Measurements from ENCODE around the gene TSPAN15.

The TSPAN15 gene

GRCh38 chr10:69466158-69466490 lies 14.9 kb downstream of the TSPAN15 start:
- DNase-seq (ENCODE audit: low read depth in 2 of 2), result no peak

DNA sequence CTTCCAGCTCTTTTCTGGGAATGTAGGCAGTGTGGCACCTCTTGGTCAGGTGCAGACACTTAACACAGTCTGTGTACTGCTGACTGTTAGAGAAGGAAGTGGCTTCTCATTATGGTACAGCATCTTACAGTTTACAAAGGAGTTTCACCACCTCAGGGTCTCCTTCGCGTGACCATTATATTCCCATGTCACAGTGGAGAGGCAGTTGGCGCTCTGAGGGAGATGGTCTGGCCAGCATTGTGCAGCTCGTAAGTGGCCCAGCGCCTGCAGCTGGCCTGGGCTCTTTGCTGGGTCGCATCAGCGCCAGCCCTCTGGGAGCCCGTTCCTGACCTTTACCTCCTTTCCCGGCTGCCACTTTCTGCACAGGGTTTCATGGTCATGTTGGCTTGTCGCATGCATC lies 15.4 kb downstream of the TSPAN15 start:
- no peak for DNase-seq (ENCODE audit: low read depth in 2 of 2)

- no peak for DNase-seq (ENCODE audit: low read depth in 2 of 2)
These were observed 16.9 kb downstream of the TSPAN15 start for GRCh38 chr10:69467928-69468750.

DNA sequence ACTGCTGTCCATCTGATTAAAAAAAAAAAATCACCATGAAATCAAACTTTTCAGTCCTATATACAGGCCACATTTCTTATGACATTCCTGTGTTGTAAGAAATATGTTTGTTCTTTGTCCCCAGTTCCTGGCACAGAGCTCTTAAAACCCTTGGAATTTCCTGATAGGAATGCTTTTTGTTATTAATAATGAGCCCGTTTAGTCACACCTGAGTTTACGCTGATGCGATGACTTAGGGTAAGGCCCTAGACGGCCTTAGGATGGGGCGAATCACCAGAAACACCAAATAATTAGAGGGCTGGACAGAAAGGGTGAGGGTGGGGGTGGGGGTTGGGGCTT lies 17.5 kb downstream of the TSPAN15 start:
- no peak for DNase-seq (ENCODE audit: low read depth in 2 of 2)

DNA sequence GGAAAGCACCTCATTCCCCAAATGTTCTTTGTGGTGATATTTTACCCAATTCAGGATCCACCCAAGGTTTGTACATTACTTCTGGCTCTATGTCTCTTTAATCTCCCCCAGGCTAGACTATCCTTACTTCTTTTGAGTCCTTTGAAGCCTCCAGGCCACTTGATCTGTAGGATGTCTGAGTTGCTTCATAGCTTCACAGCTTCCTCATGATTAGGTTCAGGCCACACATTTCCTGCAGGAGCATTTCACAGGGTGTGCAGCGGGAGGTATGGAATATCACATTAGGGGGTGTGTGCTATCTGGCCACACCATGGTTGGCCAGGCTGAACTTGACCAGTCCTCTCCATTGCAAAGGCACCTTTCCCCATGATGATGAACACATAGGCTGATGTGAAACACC lies 18.7 kb downstream of the TSPAN15 start:
- DNase-seq (ENCODE audit: low read depth in 2 of 2), result no peak

DNA sequence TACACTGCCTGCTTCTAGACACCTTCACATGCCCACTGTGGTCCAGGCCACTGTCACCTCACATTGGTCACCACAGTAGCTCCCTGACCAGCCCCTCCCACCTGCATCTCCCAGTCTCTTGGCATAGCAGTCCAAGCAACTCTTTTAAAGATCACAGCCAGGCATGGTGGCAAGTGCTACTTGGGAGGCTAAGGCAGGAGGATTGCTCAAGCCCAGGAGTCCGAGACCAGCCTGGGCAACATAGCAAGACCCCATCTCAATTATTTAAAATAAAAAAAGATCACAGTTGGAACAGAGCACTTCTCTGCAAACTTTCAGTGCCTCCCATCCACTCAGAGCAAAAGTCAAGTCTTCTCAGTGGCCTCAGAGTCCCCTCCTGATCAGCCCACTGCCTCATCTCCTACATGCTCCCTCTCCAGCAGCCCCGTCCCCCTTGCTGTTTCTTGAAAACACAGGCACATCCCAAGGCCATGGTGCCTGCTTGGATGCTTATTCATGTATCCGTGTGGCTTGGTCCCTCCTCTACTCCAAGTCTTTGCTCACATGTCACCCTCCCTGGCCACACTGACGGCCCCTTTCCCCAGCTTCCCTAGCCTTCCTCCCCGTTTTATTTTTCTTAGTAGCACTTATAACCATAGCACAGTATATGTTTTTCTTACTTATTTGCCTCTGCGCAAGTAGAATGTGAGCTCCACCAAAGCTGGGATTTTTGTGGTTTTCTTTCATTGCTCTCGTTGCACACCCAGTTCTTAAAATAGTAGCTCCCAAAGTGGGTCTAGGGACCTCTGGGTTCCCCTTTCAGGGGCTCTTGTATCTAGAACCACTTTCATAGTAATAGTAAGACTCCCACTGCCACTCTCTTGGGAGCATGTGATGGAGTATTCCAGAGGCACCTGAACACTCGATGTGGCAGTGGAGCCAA lies 19.5 kb downstream of the TSPAN15 start:
- no peak for DNase-seq (ENCODE audit: low read depth in 2 of 2)

GRCh38 chr10:69472142-69472541 lies 20.9 kb downstream of the TSPAN15 start:
- no peak for DNase-seq (ENCODE audit: low read depth in 2 of 2)

GRCh38 chr10:69472544-69472943 lies 21.3 kb downstream of the TSPAN15 start:
- DNase-seq (ENCODE audit: low read depth in 2 of 2), result no peak

GRCh38 chr10:69473304-69473990 lies 22.2 kb downstream of the TSPAN15 start:
- no peak for DNase-seq (ENCODE audit: low read depth in 2 of 2)

DNA sequence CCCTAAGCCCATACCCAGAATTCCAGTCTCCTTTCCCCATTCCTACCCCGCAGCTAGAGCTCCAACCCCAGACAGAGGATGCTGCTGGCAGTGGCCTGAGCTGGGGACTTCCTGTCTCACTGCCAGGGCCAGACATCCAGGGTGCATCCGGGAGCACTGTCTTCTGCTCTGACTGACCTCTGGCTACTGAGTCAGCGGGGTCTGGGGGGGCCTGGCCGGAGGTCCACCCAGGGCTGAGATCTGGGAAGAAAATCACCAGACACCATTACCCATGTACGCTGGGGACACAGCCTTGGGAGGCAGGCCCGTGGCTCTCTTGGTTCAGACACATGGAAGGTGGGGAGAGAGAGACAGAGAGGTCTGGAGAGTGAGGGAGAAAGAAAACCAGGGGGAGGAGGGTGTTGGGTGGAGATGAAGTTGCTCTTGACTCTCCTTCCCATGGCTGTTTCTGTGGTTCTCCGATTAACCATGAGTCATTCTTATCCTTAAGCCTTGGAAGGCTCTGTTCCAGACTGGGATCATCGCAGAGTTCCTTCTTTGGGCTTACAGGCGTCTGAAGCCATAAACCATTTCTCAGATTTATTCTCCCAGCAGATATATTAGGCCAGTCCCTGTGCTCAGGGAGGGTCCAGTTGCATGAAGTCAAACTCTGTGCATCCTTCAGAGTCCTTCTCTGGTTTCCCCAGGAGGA lies 23.6 kb downstream of the TSPAN15 start:
- peak; percentile 66 to 70 for DNase-seq (ENCODE audit: low read depth in 2 of 2)

DNA sequence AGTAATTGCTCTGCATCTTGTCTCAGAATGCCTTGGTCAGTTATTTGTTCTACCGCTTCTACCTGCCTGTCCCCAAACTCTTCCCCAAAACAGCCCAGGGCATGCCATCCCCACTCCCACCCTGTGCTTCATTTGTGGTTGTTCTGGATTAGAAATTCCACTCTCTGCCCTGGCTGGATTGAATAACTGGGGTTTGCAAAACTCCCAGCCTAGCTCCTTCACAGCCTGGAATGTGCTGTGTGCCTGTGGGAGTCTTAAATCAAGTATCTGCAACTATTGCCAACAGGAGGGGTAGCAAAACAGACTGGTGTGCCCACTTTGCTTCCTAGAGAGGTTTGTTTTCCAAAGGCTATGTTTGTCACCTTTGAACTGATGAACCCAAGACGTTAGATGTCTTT lies 24.2 kb downstream of the TSPAN15 start:
- DNase-seq (ENCODE audit: low read depth in 2 of 2), result peak in 1 of 2 experiments; percentile 21

- DNase-seq (ENCODE audit: low read depth in 2 of 2), result no peak
These were observed 26.8 kb downstream of the TSPAN15 start for GRCh38 chr10:69477968-69478597.

DNA sequence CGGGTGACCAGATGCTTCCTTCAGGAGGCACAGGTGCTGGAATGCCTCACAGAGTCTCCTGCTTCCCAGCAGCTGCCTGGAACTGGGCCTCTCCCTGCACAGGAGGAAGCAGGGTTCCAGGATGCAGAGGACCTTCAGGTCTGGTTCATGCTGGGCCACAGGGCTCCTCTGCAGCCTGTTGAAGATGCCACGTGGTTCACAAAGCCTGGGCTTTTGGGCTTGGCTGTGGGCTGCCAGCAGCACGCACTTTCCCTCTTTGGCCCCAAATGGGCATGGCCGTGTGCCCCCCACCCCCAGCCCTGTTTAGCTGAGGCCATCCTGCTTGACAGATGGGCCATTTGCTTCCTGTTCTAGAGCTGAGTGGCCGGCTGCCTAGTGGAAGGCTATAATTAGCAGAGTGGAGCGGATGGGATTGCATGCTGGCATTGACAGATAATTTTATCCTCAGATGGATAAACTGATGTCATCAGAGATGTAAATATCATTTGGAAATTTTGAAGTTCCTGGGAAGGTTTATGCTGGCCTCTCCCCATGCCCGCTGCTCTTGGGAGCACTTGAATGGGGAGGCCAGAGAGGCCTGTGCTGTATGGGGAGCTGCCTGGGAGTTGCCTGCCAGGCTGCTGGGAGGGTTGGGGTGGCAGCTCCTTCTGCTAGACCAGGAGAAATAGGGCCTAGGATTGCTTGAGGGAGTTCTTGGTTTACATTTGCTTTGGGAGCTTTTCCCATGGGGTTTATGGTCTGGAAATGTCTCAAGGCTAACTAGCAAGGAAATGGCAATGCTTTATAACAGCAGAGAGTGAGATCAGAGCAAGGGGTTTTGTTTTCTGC lies 28.2 kb downstream of the TSPAN15 start:
- DNase-seq (ENCODE audit: low read depth in 2 of 2), result peak in 1 of 2 experiments; percentile 8

DNA sequence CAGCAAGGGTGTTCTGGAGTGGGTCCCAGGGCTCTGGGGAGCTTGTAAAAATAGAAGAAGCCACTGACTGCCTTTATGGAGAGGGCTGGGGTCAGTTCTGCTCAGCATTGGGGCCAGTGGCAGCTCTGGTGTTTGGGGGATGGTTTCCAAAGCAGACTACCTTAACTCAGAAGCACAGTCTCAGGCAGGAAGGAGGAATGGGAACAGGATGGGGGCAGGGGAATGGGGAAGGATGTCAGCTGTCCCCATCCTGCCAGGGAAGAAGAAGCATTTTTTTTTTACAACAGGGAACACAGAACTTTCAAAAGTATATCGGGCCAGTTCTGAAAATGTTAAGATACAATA lies 28.8 kb downstream of the TSPAN15 start:
- no peak for DNase-seq (ENCODE audit: low read depth in 2 of 2)

DNA sequence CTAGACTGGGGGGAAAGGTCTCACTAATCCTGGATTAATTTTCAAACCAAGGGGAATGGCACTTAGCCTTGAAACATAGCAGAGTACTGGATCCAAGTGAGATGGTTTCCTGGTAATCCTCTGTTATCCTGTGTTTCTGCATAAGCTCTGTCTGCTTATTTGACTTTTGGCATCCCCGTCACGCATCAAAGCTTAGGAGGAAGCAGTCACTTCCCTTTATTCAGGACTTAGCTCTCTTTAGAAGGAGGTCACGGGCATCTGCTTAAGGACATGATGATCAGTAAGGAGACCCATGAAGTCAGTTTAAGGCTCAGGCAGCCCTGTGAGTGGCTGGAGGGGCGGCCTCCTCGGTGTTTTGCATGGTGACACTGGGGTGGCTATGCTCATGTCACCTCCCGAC lies 30.0 kb downstream of the TSPAN15 start:
- no peak for DNase-seq (ENCODE audit: low read depth in 2 of 2)

- DNase-seq (ENCODE audit: low read depth in 2 of 2), result no peak
These were observed 30.7 kb downstream of the TSPAN15 start for GRCh38 chr10:69481811-69482524.

- DNase-seq (ENCODE audit: low read depth in 2 of 2), result no peak
These were observed 32.7 kb downstream of the TSPAN15 start for GRCh38 chr10:69483963-69484362.

- no peak for DNase-seq (ENCODE audit: low read depth in 2 of 2)
These were observed 33.5 kb downstream of the TSPAN15 start for GRCh38 chr10:69484736-69485135.

DNA sequence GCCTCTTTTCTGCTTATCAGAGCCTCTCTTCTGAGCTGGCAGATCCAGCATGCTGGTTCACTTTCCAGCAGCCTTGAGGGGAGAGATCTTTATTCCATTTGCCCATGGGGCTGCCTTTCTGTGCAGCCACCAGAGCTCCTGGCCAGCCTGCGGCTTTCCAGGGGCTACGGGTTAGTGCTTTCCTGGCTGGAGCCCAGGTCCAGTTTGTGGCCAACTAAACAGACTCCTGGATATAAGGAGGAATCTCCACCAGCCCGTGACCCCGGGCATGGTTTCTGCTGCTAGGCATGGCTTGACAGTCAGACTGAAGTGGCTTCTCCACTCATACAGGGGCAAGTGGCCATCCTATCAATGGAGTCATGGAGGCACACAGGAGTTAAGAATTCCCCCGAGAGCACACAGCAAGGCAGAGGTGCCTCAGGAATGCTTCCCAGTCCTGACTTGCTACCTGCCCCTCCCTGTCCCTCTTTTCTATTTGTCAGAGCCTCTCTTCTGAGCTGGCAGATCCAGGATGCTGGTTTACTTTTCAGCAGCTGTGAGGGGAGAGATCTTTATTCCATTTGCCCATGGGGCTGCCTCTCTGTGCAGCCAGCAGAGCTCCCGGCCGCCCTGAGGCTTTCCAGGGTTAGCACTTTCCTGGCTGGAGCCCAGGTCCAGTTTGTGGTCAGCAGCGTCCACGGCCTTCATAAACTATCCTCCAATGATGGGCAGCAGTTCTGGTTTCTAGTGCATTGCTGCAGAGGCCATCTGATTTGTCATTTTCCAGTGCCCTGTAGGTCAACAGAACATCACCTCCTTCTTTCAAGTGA lies 35.9 kb downstream of the TSPAN15 start:
- DNase-seq (ENCODE audit: low read depth in 2 of 2), result no peak
